Vagina (tissue), 2 donors: ENCODE measurements around the gene CD200R1L. TPM values are rescaled to one million over a fixed set of nuclear protein-coding genes. Genes with fewer than 3 reads are reported as not detected.

Experiments
- DNase-seq, 2 donors: peaks; one replicate each; pipeline ENCODE4 v3.0.0-alpha.2; 2017; ENCODE audit errors: extremely low spot score in 2 of 2
- H3K27ac ChIP-seq: fragments of 200-600 bp; sonication (generic); one replicate; pipeline ENCODE4 v1.5.1; 2019
- H3K27me3 ChIP-seq: fragments of 200-600 bp; sonication (generic); one replicate; pipeline ENCODE4 v1.5.1; 2019
- H3K36me3 ChIP-seq, 2 donors: fragments of 200-600 bp; sonication (generic); one replicate each; pipeline ENCODE4 v1.5.1; 2017 to 2019
- H3K4me1 ChIP-seq: fragments of 200-600 bp; sonication (generic); one replicate; pipeline ENCODE4 v1.5.1; 2019
- H3K4me3 ChIP-seq, 2 donors: fragments of 200-600 bp; sonication (generic); 1 replicate in 1 of 2; 2 replicates in 1 of 2; pipeline ENCODE4 v1.5.1; 2016 to 2019
- H3K9me3 ChIP-seq: fragments of 200-600 bp; sonication (generic); one replicate; pipeline ENCODE4 v1.5.1; 2019
- CTCF ChIP-seq, 3 experiments: fragments of 450-650 bp in 2 of 3; fragments of 200-600 bp in 1 of 3; sonication (generic) in 1 of 3; IDR thresholded peaks; one replicate each; pipeline ENCODE4 v1.5.1; 2017 to 2019; ENCODE audit warnings: antibody characterized with exemption in 3 of 3, mild to moderate bottlenecking in 2 of 3, moderate library complexity in 2 of 3
- POLR2A ChIP-seq, 2 donors: fragments of 450-650 bp; IDR thresholded peaks; one replicate each; pipeline ENCODE4 v1.6.1; 2017; ENCODE audit warnings: antibody characterized with exemption in 2 of 2, mild to moderate bottlenecking in 2 of 2, moderate library complexity in 2 of 2
- POLR2AphosphoS5 ChIP-seq, 2 donors: sonication (generic); formaldehyde crosslinking; IDR thresholded peaks; one replicate each; pipeline ENCODE4 v1.9.0; 2017; ENCODE audit warnings: antibody characterized with exemption in 2 of 2, mild to moderate bottlenecking in 2 of 2, low read depth in 1 of 2; ENCODE audit not compliant: insufficient read depth in 1 of 2
- intact Hi-C: fragments of 100-400 bp; cut with DNase I; formaldehyde crosslinking; loops from one replicate; pipeline ENCODE4 v1.15.1; 2023
- total RNA-seq: library from RNA; depleted of rRNA; stranded (reverse); fragments of >200 nt; gene quantifications from one replicate; pipeline ENCODE4 v1.2.3, GENCODE V29; 2016

CD200R1L gene
- total RNA-seq, 1 donor from 2014 or later = not detected

- Histone ChIP-seq H3K27me3 (no peaks in the 10 kb centered on the region), H3K36me3 (no peaks in the 10 kb centered on the region), H3K4me3 (no peak overlapping the region), H3K27ac (no peak overlapping the region), H3K4me1 (peaks cover 35% of the 10 kb centered on the region), H3K9me3 (no peaks in the 10 kb centered on the region)
- TF ChIP-seq CTCF (IDR thresholded peaks at IDR 0.05) (no peak), POLR2A (IDR thresholded peaks at IDR 0.05) (no peak), POLR2AphosphoS5 (IDR thresholded peaks at IDR 0.05; ENCODE audit: insufficient read depth in 1 of 2, low read depth in 1 of 2) (no peak)
- intact Hi-C loops = no loop called here
- no peak for DNase-seq
Measured at GRCh38 chr3:112806903-112807302, 39.8 kb downstream of the CD200R1L start.

GRCh38 chr3:112805126-112805525 lies 41.5 kb downstream of the CD200R1L start:
- Histone ChIP-seq H3K4me3 (no peak overlapping the region), H3K9me3 (no peaks in the 10 kb centered on the region), H3K27me3 (no peaks in the 10 kb centered on the region), H3K4me1 (peaks cover 21% of the 10 kb centered on the region), H3K27ac (no peak overlapping the region), H3K36me3 (no peaks in the 10 kb centered on the region)
- TF ChIP-seq POLR2AphosphoS5 (IDR thresholded peaks at IDR 0.05; ENCODE audit: insufficient read depth in 1 of 2, low read depth in 1 of 2) = no peak
- TF ChIP-seq POLR2A (IDR thresholded peaks at IDR 0.05) = no peak
- TF ChIP-seq CTCF (IDR thresholded peaks at IDR 0.05) = no peak
- intact Hi-C loops = no loop called here
- DNase-seq = no peak

GRCh38 chr3:112804021-112804420 lies 42.6 kb downstream of the CD200R1L start:
- no peaks in the 10 kb centered on the region for H3K9me3 ChIP-seq
- peaks cover 14% of the 10 kb centered on the region for H3K4me1 ChIP-seq
- H3K36me3 ChIP-seq = no peaks in the 10 kb centered on the region
- H3K27me3 ChIP-seq = no peaks in the 10 kb centered on the region
- DNase-seq = no peak
- intact Hi-C loops = no loop called here
- H3K27ac ChIP-seq = no peak overlapping the region
- TF ChIP-seq POLR2A (IDR thresholded peaks at IDR 0.05) (no peak), POLR2AphosphoS5 (IDR thresholded peaks at IDR 0.05; ENCODE audit: insufficient read depth in 1 of 2, low read depth in 1 of 2) (no peak), CTCF (IDR thresholded peaks at IDR 0.05) (no peak)
- H3K4me3 ChIP-seq = no peak overlapping the region

- Histone ChIP-seq H3K27me3 (no peaks in the 10 kb centered on the region), H3K4me1 (peaks cover 11% of the 10 kb centered on the region), H3K9me3 (no peaks in the 10 kb centered on the region), H3K4me3 (no peak overlapping the region), H3K36me3 (no peaks in the 10 kb centered on the region), H3K27ac (no peak overlapping the region)
- TF ChIP-seq POLR2AphosphoS5 (IDR thresholded peaks at IDR 0.05; ENCODE audit: insufficient read depth in 1 of 2, low read depth in 1 of 2) = no peak
- TF ChIP-seq CTCF (IDR thresholded peaks at IDR 0.05) = no peak
- TF ChIP-seq POLR2A (IDR thresholded peaks at IDR 0.05) = no peak
- intact Hi-C loops = no loop called here
- DNase-seq = no peak
Measured at GRCh38 chr3:112803467-112803866, 43.2 kb downstream of the CD200R1L start.

GRCh38 chr3:112802338-112802737 lies 44.3 kb downstream of the CD200R1L start:
- H3K9me3 ChIP-seq = no peaks in the 10 kb centered on the region
- DNase-seq = no peak
- H3K27ac ChIP-seq = no peak overlapping the region
- no peaks in the 10 kb centered on the region for H3K4me1 ChIP-seq
- no peak overlapping the region for H3K4me3 ChIP-seq
- H3K27me3 ChIP-seq = no peaks in the 10 kb centered on the region
- TF ChIP-seq POLR2A (IDR thresholded peaks at IDR 0.05) = no peak
- TF ChIP-seq CTCF (IDR thresholded peaks at IDR 0.05) = no peak
- TF ChIP-seq POLR2AphosphoS5 (IDR thresholded peaks at IDR 0.05; ENCODE audit: insufficient read depth in 1 of 2, low read depth in 1 of 2) = no peak
- no peaks in the 10 kb centered on the region for H3K36me3 ChIP-seq
- intact Hi-C loops = no loop called here
